HCT116 (cell line): Measurements from ENCODE around the gene RALGAPA1.

Experiments
- POLR2A ChIP-seq: IDR thresholded peaks from 2 replicates; pipeline ENCODE4 v1.7.0; 2011; ENCODE audit warnings: borderline replicate concordance; ENCODE audit not compliant: insufficient read depth, insufficient read length; ENCODE audit errors: extremely low read depth
- POLR2AphosphoS5 ChIP-seq: IDR thresholded peaks from 2 replicates; pipeline ENCODE4 v1.6.1; 2011; ENCODE audit warnings: mild to moderate bottlenecking, low read depth, low read length, moderate library complexity
- RAD21 ChIP-seq: IDR thresholded peaks from 2 replicates; pipeline ENCODE4 v1.6.1; 2012; ENCODE audit warnings: low read depth, mild to moderate bottlenecking
- SP1 ChIP-seq: IDR thresholded peaks from 2 replicates; pipeline ENCODE4 v1.6.1; 2012; ENCODE audit warnings: low read depth
- SRF ChIP-seq: IDR thresholded peaks from 2 replicates; pipeline ENCODE4 v1.6.1; 2012; ENCODE audit warnings: low read depth
- YY1 ChIP-seq: IDR thresholded peaks from 2 replicates; pipeline ENCODE4 v1.6.1; 2011; ENCODE audit warnings: low read length, low read depth, moderate library complexity, mild to moderate bottlenecking; ENCODE audit not compliant: insufficient replicate concordance; ENCODE audit errors: extremely low read depth
- TF ChIP-seq, protein P1 (sequence below), 3 experiments: fragments of 200-600 bp in 1 of 3; sonication (generic) in 1 of 3; IDR thresholded peaks in 2 of 3; conservative IDR thresholded peaks in 1 of 3; 2 replicates each; pipeline ENCODE4 v1.5.1; 2012 to 2017; ENCODE audit warnings: low read depth in 2 of 3, low read length in 2 of 3, antibody characterized with exemption in 1 of 3, borderline replicate concordance in 1 of 3, control low read depth in 1 of 3, mild to moderate bottlenecking in 1 of 3, mixed read lengths in 1 of 3, mixed run types in 1 of 3, moderate library complexity in 1 of 3; ENCODE audit not compliant: insufficient read depth in 1 of 3

DNA sequence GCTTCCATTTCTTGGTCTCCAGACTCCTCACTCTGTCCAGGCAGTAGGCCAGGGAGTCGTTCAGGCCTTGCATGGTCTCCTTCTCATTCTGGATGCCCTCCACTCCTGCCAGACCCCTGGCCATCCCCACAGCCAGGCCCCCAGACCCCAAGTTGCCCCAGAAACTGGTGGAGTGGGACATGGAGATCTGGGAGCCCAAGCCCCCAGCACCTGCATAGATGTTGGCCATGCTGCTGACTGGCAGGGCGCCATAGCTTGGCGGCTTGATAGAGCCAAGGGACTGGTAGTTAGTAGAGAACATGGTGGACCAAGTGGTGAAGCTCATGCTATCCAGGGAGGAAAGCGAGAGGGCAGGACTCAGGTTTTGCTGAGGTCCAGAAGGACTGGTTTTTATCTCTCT, 296.3 kb downstream of the RALGAPA1 start:
- TF ChIP-seq POLR2A, result no peak
- TF ChIP-seq, protein P1, sequence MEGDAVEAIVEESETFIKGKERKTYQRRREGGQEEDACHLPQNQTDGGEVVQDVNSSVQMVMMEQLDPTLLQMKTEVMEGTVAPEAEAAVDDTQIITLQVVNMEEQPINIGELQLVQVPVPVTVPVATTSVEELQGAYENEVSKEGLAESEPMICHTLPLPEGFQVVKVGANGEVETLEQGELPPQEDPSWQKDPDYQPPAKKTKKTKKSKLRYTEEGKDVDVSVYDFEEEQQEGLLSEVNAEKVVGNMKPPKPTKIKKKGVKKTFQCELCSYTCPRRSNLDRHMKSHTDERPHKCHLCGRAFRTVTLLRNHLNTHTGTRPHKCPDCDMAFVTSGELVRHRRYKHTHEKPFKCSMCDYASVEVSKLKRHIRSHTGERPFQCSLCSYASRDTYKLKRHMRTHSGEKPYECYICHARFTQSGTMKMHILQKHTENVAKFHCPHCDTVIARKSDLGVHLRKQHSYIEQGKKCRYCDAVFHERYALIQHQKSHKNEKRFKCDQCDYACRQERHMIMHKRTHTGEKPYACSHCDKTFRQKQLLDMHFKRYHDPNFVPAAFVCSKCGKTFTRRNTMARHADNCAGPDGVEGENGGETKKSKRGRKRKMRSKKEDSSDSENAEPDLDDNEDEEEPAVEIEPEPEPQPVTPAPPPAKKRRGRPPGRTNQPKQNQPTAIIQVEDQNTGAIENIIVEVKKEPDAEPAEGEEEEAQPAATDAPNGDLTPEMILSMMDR (IDR thresholded peaks at IDR 0.05 in 2 of 3, conservative IDR thresholded peaks at IDR 0.05 in 1 of 3; ENCODE audit: borderline replicate concordance in 1 of 3, insufficient read depth in 1 of 3, low read depth in 2 of 3, low read length in 2 of 3), result no peak
- TF ChIP-seq YY1, result no peak
- no peak for TF ChIP-seq SRF
- no peak for TF ChIP-seq RAD21
- TF ChIP-seq POLR2AphosphoS5, result no peak
- no peak for TF ChIP-seq SP1
